Right cardiac atrium (tissue), 5 donors: ENCODE data around the gene VIT. TPM values are rescaled to one million over a fixed set of nuclear protein-coding genes. Genes with fewer than 3 reads are reported as not detected.
A peak's percentile ranks its signal among the peaks of the same experiment; 100 is the strongest.
"Not testable (repeated sequence)": the region's sequence is repeated elsewhere in the genome, so short reads cannot be mapped to it uniquely, and the experiment has no call there.

ENCODE experiments used
- ATAC-seq, 2 donors: fragments of 200-7000 bp; cut with Tn5 transposase; one replicate each; pipeline versions ENCODE4 v1.8.0 to v1.9.1; 2020; ENCODE audit warnings: moderate library complexity in 2 of 2, mild to moderate bottlenecking in 1 of 2
- DNase-seq, 3 donors: peaks; one replicate each; pipeline ENCODE4 v3.0.0-alpha.2; 2020
- H3K27ac ChIP-seq: one replicate; pipeline ENCODE4 v1.5.1; 2013; ENCODE audit warnings: mild to moderate bottlenecking, low read length, control low read depth, moderate library complexity
- H3K27me3 ChIP-seq: one replicate; pipeline ENCODE4 v1.6.1; 2013; ENCODE audit not compliant: control insufficient read depth, insufficient read depth
- H3K4me1 ChIP-seq: one replicate; pipeline ENCODE4 v1.6.1; 2013; ENCODE audit warnings: low read length; ENCODE audit not compliant: control insufficient read depth, insufficient read depth
- H3K4me3 ChIP-seq: one replicate; pipeline ENCODE4 v1.5.1; 2013; ENCODE audit warnings: low read length, control low read depth
- H3K9me3 ChIP-seq: one replicate; pipeline ENCODE4 v1.6.1; 2013; ENCODE audit warnings: low read length; ENCODE audit not compliant: control insufficient read depth
- WGBS: extraction: QIAGEN DNeasy Blood & Tissue Kit; methylation state at CpG from one replicate; pipeline ENCODE4 v1.1.7; 2013; 5-methylcytosine and 5-hydroxymethylcytosine counted together
- intact Hi-C, 4 donors: fragments of 100-400 bp; cut with DNase I; formaldehyde crosslinking; loops; one replicate each; pipeline versions ENCODE4 v1.11.0 to v1.14.0; 2022 to 2023
- polyA plus RNA-seq: library from polyadenylated mRNA; stranded (reverse); fragments of 200-250 nt; gene quantifications from one replicate; pipeline ENCODE4 v1.2.3, GENCODE V29; 2013
- total RNA-seq, 4 donors: library from RNA; stranded (reverse); fragmentation: NEBNext Ultra II Directional; extraction: Animal tissue kit (Norgen Biotek cat#: 25700); gene quantifications; one replicate each; pipeline ENCODE4 v1.2.1, GENCODE V29; 2021
- donor health status: healthy with polysubstance abuse.
- donor health status: DM: no; HTN: yes; CAD: no.
- donor health status: DM: no; HTN: no; CAD: no.
- donor health status: DM: no; HTN: yes; CAD: no; lungs with severe emphysema.
- donor health status: DM: yes; HTN: yes; CAD: no.

The VIT gene
- total and polyA plus RNA-seq, 5 donors, result 10.2 to 25.0 (median 13.6) TPM

GRCh38 chr2:36677996-36678605, 18.4 kb upstream of the VIT start:
- no peak for ATAC-seq
- 56% methylated on average over 4 of the region's 4 CpGs for WGBS
- intact Hi-C loops, result no loop called here
- Histone ChIP-seq H3K4me3 (no peak overlapping the region), H3K27me3 (no peaks in the 10 kb centered on the region), H3K9me3 (no peaks in the 10 kb centered on the region), H3K27ac (no peak overlapping the region), H3K4me1 (no peaks in the 10 kb centered on the region)
- DNase-seq, result no peak

GRCh38 chr2:36678856-36679255, 17.7 kb upstream of the VIT start:
- 96% methylated on average over 1 of the region's 1 CpG for WGBS
- no peak overlapping the region for H3K27ac ChIP-seq
- H3K9me3 ChIP-seq, result no peaks in the 10 kb centered on the region
- ATAC-seq (no peak), DNase-seq (no peak)
- H3K4me1 ChIP-seq, result no peaks in the 10 kb centered on the region
- H3K4me3 ChIP-seq, result no peak overlapping the region
- no peaks in the 10 kb centered on the region for H3K27me3 ChIP-seq
- intact Hi-C loops, result no loop called here

GRCh38 chr2:36680012-36680411, 16.5 kb upstream of the VIT start:
- WGBS, result 18% methylated on average over 2 of the region's 2 CpGs
- DNase-seq (no peak), ATAC-seq (no peak)
- Histone ChIP-seq H3K4me3 (no peak overlapping the region), H3K9me3 (no peaks in the 10 kb centered on the region), H3K27me3 (no peaks in the 10 kb centered on the region), H3K4me1 (no peaks in the 10 kb centered on the region), H3K27ac (no peak overlapping the region)
- intact Hi-C loops, result no loop called here

- ATAC-seq (no peak), DNase-seq (no peak)
- 60% methylated on average over 6 of the region's 6 CpGs for WGBS
- no peaks in the 10 kb centered on the region for H3K4me1 ChIP-seq
- no peaks in the 10 kb centered on the region for H3K27me3 ChIP-seq
- H3K27ac ChIP-seq, result no peak overlapping the region
- intact Hi-C loops, result no loop called here
- H3K4me3 ChIP-seq, result no peak overlapping the region
- no peaks in the 10 kb centered on the region for H3K9me3 ChIP-seq
Observed at GRCh38 chr2:36682562-36682961, 13.9 kb upstream of the VIT start.

GRCh38 chr2:36683002-36683401, 13.5 kb upstream of the VIT start:
- Histone ChIP-seq H3K27me3 (no peaks in the 10 kb centered on the region), H3K27ac (no peak overlapping the region), H3K4me3 (no peak overlapping the region), H3K4me1 (no peaks in the 10 kb centered on the region), H3K9me3 (no peaks in the 10 kb centered on the region)
- intact Hi-C loops, result no loop called here
- DNase-seq, result no peak
- no peak for ATAC-seq
- 61% methylated on average over 2 of the region's 2 CpGs for WGBS

- H3K9me3 ChIP-seq, intact Hi-C loops, H3K27ac ChIP-seq, H3K27me3 ChIP-seq, H3K4me3 ChIP-seq, DNase-seq, H3K4me1 ChIP-seq, ATAC-seq: not testable (repeated sequence)
- WGBS, result 97% methylated on average over 30 of the region's 30 CpGs
Observed at GRCh38 chr2:36688291-36688690, 8.2 kb upstream of the VIT start.

- ATAC-seq, H3K9me3 ChIP-seq, H3K4me1 ChIP-seq, H3K4me3 ChIP-seq, intact Hi-C loops, DNase-seq, H3K27ac ChIP-seq, H3K27me3 ChIP-seq: not testable (repeated sequence)
- WGBS, result 94% methylated on average over 15 of the region's 15 CpGs
Observed at GRCh38 chr2:36689013-36689412, 7.5 kb upstream of the VIT start.

GRCh38 chr2:36692121-36692520, 4.4 kb upstream of the VIT start:
- DNase-seq, result no peak
- Histone ChIP-seq H3K4me1 (no peaks in the 10 kb centered on the region), H3K9me3 (no peaks in the 10 kb centered on the region), H3K27ac (no peak overlapping the region), H3K4me3 (no peak overlapping the region), H3K27me3 (no peaks in the 10 kb centered on the region)
- no peak for ATAC-seq
- intact Hi-C loops, result no loop called here
- WGBS, result 44% methylated on average over 2 of the region's 2 CpGs

GRCh38 chr2:36693825-36694224, 2.7 kb upstream of the VIT start:
- no peaks in the 10 kb centered on the region for H3K9me3 ChIP-seq
- H3K27me3 ChIP-seq, result no peaks in the 10 kb centered on the region
- no peak overlapping the region for H3K27ac ChIP-seq
- DNase-seq (no peak), ATAC-seq (no peak)
- H3K4me3 ChIP-seq, result no peak overlapping the region
- intact Hi-C loops, result no loop called here
- WGBS, result 96% methylated on average over 7 of the region's 7 CpGs
- H3K4me1 ChIP-seq, result no peaks in the 10 kb centered on the region

GRCh38 chr2:36695746-36696415, 626 bp upstream of the VIT start:
- H3K9me3 ChIP-seq, result no peaks in the 10 kb centered on the region
- H3K27ac ChIP-seq, result no peak overlapping the region
- intact Hi-C loops, result no loop called here
- no peak for DNase-seq
- peak; percentile 45 to 69 for ATAC-seq
- 56% methylated on average over 7 of the region's 7 CpGs for WGBS
- peak overlapping the region; percentile 47 for H3K4me3 ChIP-seq
- H3K4me1 ChIP-seq, result no peaks in the 10 kb centered on the region
- H3K27me3 ChIP-seq, result no peaks in the 10 kb centered on the region

GRCh38 chr2:36697424-36698066, 1.0 kb downstream of the VIT start:
- no peak for ATAC-seq
- WGBS, result 37% methylated on average over 8 of the region's 8 CpGs
- intact Hi-C loops, result no loop called here
- no peak for DNase-seq
- H3K4me3 ChIP-seq, result peak overlapping the region; percentile 64
- H3K27me3 ChIP-seq, result no peaks in the 10 kb centered on the region
- no peaks in the 10 kb centered on the region for H3K9me3 ChIP-seq
- no peaks in the 10 kb centered on the region for H3K4me1 ChIP-seq
- H3K27ac ChIP-seq, result no peak overlapping the region
